IPS-20b (cell line): ENCODE data around the gene NKAPL.
"Not testable (repeated sequence)": the region's sequence is repeated elsewhere in the genome, so short reads cannot be mapped to it uniquely, and the experiment has no call there.

ENCODE experiments used
- H3K27ac ChIP-seq: one replicate; pipeline ENCODE4 v1.5.1; 2013; ENCODE audit warnings: low read length
- H3K27me3 ChIP-seq: 2 replicates; pipeline ENCODE4 v1.6.1; 2013; ENCODE audit warnings: mild to moderate bottlenecking, low read length, inconsistent platforms; ENCODE audit not compliant: insufficient read depth
- H3K36me3 ChIP-seq: 2 replicates; pipeline ENCODE4 v1.6.1; 2013; ENCODE audit warnings: low read depth, mild to moderate bottlenecking, inconsistent platforms, low read length, moderate library complexity; ENCODE audit not compliant: insufficient read depth
- H3K4me1 ChIP-seq: 2 replicates; pipeline ENCODE4 v1.6.1; 2013; ENCODE audit warnings: mild to moderate bottlenecking, control low read depth, inconsistent platforms, low read length, moderate library complexity; ENCODE audit not compliant: insufficient read depth
- H3K4me3 ChIP-seq: 2 replicates; pipeline ENCODE4 v1.5.1; 2013; ENCODE audit warnings: mild to moderate bottlenecking, low read length, inconsistent platforms
- H3K9ac ChIP-seq: 2 replicates; pipeline ENCODE4 v1.6.1; 2013; ENCODE audit warnings: low read depth, mild to moderate bottlenecking, inconsistent platforms, low read length, moderate library complexity
- H3K9me3 ChIP-seq: 2 replicates; pipeline ENCODE4 v1.6.1; 2013; ENCODE audit warnings: mild to moderate bottlenecking, low read depth, low read length, inconsistent platforms; ENCODE audit not compliant: insufficient read depth

Gene NKAPL

DNA sequence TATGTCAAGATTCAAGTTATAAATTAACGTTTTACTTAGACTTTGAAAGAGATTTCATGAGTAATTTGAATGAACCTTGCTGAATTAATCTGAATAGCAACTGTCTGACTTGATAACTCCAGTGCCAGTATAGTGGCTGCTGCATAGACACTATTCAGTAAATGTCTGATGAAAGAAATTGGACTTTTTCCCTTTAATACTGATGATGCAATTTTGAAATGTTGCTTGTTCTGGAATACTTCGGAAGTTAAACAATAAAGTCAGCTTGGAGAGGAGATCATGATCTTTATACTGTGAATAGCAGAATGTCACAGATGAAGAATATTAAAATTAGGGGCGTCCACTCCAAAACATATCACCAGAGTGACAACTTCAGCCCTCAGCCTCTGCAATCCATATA lies 18.6 kb downstream of the NKAPL start:
- peaks cover 44% of the 10 kb centered on the region for H3K36me3 ChIP-seq
- no peaks in the 10 kb centered on the region for H3K9me3 ChIP-seq
- H3K27ac ChIP-seq: no peak overlapping the region
- no peak overlapping the region for H3K4me3 ChIP-seq
- H3K27me3 ChIP-seq: peaks cover 4% of the 10 kb centered on the region; the same call in 1 of the 2 replicates
- H3K4me1 ChIP-seq: peaks cover under 1% of the 10 kb centered on the region; the same call in 1 of the 2 replicates
- no peak overlapping the region for H3K9ac ChIP-seq

DNA sequence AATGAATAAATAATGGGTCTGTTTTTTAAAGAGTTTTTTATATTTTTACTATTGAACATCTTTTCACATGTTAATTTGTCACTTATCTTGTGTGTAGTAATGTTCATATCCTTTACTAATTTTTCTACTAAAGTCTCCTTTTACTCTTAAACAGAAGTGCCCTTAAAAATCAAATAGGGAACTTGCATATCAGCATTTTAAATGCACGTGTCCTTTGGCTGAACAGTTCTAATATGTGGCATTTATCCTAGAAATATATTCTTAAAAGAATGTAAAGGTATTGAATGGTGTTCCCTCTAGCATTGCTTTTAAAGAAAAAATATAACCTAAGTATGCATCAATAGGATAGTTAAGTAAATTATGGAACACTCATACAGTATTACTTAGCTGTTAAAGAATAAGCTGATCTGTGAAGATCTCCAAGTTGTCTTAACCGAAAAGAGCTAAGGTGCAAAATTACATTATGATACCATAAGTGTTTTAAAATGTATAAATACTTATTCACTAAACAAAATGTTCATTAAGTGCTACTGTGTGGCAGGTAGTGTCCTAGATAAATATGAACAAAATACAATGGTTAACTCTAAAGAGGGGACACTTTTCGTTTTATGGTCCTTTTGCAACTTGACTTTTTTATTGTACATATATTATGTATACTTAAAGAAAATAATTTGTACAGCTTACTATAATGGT lies 21.6 kb downstream of the NKAPL start:
- H3K27me3 ChIP-seq: peaks cover 4% of the 10 kb centered on the region; the same call in 1 of the 2 replicates
- H3K4me1 ChIP-seq: peaks cover 5% of the 10 kb centered on the region; the same call in 1 of the 2 replicates
- H3K4me3 ChIP-seq: peak overlapping the region; percentile 93
- no peak overlapping the region for H3K27ac ChIP-seq
- H3K9ac ChIP-seq: peak overlapping the region; percentile 91; the same call in 1 of the 2 replicates
- peaks cover 36% of the 10 kb centered on the region for H3K36me3 ChIP-seq
- no peaks in the 10 kb centered on the region for H3K9me3 ChIP-seq

DNA sequence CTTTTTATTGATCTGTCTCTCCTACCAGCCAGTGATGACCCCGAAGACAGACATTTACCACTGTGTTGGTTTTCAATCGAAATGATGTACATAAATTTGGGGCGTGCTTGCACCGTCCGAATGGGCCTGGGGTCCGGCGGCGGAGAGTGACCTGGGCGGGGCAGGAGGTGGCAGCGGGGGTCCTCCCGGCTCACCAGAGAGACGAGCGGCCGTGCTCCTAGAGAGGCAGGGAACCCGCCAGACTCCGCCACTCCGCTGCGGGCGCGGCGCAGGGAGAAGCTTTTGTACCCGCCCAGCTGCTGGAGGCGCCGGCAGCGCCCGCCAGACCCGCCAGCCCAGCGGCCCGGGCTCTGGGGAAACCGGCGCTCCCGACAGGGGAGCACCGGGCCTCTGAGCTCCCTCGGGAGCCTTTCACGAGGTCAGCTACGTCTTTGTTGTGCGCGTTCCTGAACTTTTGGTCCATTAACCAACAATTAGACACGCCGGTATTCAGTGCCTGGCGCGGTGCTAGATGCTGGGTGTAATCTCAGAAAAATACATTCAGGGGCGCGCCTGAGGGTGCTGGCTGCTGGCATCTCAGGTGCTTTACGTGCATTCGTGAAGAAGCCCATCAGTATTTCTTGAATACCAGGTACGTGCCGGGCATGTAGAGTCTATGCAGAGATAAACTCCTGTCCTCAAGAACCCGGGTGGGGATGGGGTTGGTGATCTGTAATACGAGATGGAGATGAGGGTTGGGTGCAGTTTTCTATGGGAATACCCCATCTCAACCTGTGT lies 22.4 kb downstream of the NKAPL start, which contains the start of gene PGBD1:
Gene PGBD1 (plus strand): TSS at position 285 of the 777 bp plus-strand sequence. CDS start 2,242 bp downstream, outside the sequence.
- Histone ChIP-seq H3K27ac (no peak within 1 kb of the TSS), H3K9ac (peak within 1 kb of the TSS; percentile 91), H3K36me3 (peaks cover 35% of the 10 kb centered on the region), H3K4me1 (peaks cover 5% of the 10 kb centered on the region; the same call in 1 of the 2 replicates), H3K9me3 (no peaks in the 10 kb centered on the region), H3K27me3 (peaks cover 4% of the 10 kb centered on the region; the same call in 1 of the 2 replicates), H3K4me3 (peak within 1 kb of the TSS; percentile 93)

DNA sequence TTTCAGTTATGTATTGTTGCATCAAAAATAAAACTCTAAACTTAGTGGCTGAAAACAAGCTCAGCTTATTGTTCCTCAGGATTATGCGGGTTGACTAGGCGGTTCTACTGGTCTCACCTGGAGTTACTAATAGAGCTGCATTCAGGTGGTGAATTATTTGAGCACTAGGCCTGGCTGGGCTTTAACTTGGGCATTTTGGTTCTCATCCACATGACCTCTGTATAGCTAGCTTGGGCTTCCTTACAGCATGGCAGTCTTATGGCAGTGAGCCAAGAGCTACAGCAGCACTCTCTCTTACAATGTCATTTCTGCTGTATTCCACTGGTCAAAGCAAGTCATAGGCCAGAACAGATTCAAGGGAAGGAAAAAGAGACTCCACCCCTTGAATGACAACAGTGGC lies 23.8 kb downstream of the NKAPL start:
- peak overlapping the region; percentile 93 for H3K4me3 ChIP-seq
- H3K27me3 ChIP-seq: peaks cover 4% of the 10 kb centered on the region; the same call in 1 of the 2 replicates
- peak overlapping the region; percentile 91; the same call in 1 of the 2 replicates for H3K9ac ChIP-seq

DNA sequence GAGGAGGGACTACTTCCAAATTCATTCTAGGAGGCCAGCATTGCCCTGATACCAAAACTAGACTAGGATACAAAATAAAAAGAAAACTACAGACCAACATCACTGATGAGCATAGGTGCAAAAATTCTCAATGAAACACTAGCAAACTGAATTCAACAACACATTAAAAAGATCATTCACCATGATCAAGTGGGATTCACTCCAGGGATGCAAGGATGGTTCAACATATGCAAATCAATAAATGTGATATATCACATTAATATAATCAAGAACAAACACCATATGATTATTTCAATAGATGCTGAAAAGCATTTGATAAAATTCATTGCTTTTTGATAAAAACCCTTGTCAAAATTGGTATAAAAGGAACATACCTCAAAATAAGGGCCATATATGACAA lies 32.5 kb downstream of the NKAPL start:
- no peak overlapping the region for H3K4me3 ChIP-seq

More for the DNA sequence above, 23.8 kb downstream of the NKAPL start:
- H3K27ac ChIP-seq: no peak overlapping the region
- peaks cover 40% of the 10 kb centered on the region for H3K36me3 ChIP-seq
- peaks cover 5% of the 10 kb centered on the region; the same call in 1 of the 2 replicates for H3K4me1 ChIP-seq
- no peaks in the 10 kb centered on the region for H3K9me3 ChIP-seq

DNA sequence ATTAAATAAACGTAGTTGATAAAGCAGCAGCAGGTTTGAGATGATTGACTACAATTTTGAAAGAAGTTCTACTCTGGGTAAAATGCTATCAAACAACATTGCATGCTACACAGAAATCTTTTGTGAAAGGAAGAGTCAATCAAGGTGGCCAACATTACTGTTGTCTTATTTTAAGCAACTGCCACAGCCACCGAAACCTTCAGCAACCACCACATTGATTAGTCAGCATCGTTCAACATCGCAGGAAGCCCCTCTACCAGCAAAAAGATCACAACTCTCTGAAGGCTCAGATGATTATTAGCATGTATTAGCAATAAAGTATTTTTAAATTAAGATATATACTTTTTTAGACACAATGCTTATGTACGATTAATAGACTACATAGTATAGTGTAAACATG lies 36.2 kb downstream of the NKAPL start:
- no peaks in the 10 kb centered on the region for H3K4me1 ChIP-seq
- H3K27ac ChIP-seq: no peak overlapping the region
- H3K9ac ChIP-seq: no peak overlapping the region
- no peaks in the 10 kb centered on the region for H3K9me3 ChIP-seq
- no peaks in the 10 kb centered on the region for H3K27me3 ChIP-seq
- no peak overlapping the region for H3K4me3 ChIP-seq
- H3K36me3 ChIP-seq: peaks cover 27% of the 10 kb centered on the region

More for the DNA sequence above, 32.5 kb downstream of the NKAPL start:
- Histone ChIP-seq H3K27ac (no peak overlapping the region), H3K4me1 (no peaks in the 10 kb centered on the region), H3K9me3 (no peaks in the 10 kb centered on the region), H3K9ac (no peak overlapping the region), H3K27me3 (no peaks in the 10 kb centered on the region), H3K36me3 (peaks cover 42% of the 10 kb centered on the region)

DNA sequence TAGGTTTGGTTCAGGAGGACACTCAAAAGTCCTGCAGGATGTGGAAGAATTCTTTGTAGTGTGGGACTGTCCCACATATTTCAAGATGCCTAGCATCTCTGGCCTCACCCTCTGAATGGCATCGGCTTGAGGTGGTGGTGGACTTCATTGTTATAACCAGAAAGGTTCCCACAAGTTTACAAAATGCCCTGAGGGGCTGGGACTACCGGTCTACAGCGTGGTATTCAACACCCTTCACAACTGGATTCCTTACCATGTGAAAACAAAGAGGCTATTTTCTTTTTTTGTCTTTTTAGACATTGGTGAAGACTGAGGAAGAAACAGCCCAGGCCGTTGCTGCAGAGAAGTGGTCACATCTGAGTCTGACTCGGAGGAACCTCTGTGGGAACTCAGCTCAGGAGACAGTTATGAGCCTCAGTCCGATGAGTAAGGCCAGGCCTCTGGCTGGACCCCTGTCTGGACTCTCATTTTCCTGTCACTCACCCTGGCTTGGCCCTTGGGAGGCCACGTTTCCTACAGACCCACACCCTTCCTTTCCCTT lies 37.5 kb downstream of the NKAPL start:
- no peaks in the 10 kb centered on the region for H3K4me1 ChIP-seq

DNA sequence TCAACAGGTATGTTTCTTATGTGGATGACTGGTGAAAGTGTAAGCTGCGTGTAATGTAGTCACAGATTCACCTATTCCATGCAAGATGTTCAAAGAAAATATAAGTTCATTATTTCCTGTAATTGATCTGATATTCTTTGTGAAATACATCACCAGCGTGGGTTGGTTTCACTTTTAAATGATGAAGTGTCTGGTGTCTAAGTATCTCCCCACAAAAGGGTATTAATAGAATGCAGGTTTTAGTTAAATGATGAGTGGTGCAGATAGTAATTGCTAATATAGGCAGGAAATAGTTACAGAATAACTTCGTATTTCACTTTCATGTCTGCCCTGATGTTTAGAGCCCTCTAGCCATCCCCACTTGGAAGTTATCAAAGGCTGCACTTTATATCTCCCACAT lies 44.5 kb downstream of the NKAPL start:
- Histone ChIP-seq H3K36me3 (peaks cover 17% of the 10 kb centered on the region), H3K4me3 (no peak overlapping the region), H3K4me1 (no peaks in the 10 kb centered on the region), H3K27ac (no peak overlapping the region), H3K27me3 (no peaks in the 10 kb centered on the region), H3K9ac (no peak overlapping the region), H3K9me3 (no peaks in the 10 kb centered on the region)

More for the DNA sequence above, 37.5 kb downstream of the NKAPL start:
- H3K27me3 ChIP-seq: no peaks in the 10 kb centered on the region
- H3K36me3 ChIP-seq: peaks cover 34% of the 10 kb centered on the region
- H3K9ac ChIP-seq: no peak overlapping the region
- no peak overlapping the region for H3K4me3 ChIP-seq
- no peak overlapping the region for H3K27ac ChIP-seq
- H3K9me3 ChIP-seq: no peaks in the 10 kb centered on the region

DNA sequence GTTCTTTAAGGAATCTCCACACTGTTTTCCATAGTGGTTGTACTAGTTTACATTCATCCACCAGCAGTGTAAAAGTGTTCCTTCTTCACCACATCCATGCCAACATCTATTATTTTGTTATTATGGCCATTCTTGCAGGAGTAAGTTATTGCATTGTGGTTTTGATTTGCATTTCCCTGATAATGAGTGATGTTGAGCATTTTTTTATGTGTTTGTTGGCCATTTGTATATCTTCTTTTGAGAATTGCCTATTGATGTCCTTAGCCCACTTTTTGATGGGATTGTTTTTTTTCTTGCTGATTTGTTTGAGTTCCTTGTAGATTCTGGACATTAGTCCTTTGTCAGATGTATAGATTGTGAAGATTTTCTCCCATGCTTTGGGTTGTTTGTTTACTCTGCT lies 47.3 kb downstream of the NKAPL start:
- H3K4me3 ChIP-seq, H3K9me3 ChIP-seq, H3K9ac ChIP-seq, H3K27ac ChIP-seq, H3K36me3 ChIP-seq, H3K27me3 ChIP-seq, H3K4me1 ChIP-seq: not testable (repeated sequence)
